Neuronal stem cell (in vitro differentiated cells): ENCODE data around the gene DDT.
"Not testable (repeated sequence)": the region's sequence is repeated elsewhere in the genome, so short reads cannot be mapped to it uniquely, and the experiment has no call there.

Experiments
- DNase-seq: peaks from one replicate; pipeline ENCODE4 v3.0.0-alpha.2; 2013; ENCODE audit warnings: low spot score
- H2AFZ ChIP-seq: one replicate; pipeline ENCODE4 v1.6.1; 2013; ENCODE audit warnings: mild to moderate bottlenecking, low read length, inconsistent platforms
- H2AK5ac ChIP-seq: 2 replicates; pipeline ENCODE4 v1.6.1; 2013; ENCODE audit warnings: low read depth, mild to moderate bottlenecking, inconsistent platforms, low read length, moderate library complexity, mixed read lengths
- H2BK120ac ChIP-seq: 2 replicates; pipeline ENCODE4 v1.6.1; 2013; ENCODE audit warnings: low read depth, mild to moderate bottlenecking, inconsistent platforms, low read length, moderate library complexity, mixed read lengths
- H2BK12ac ChIP-seq: one replicate; pipeline ENCODE4 v1.6.1; 2013; ENCODE audit warnings: low read length, inconsistent platforms
- H2BK15ac ChIP-seq: 2 replicates; pipeline ENCODE4 v1.6.1; 2013; ENCODE audit warnings: mild to moderate bottlenecking, low read length, inconsistent platforms, mixed read lengths
- H2BK5ac ChIP-seq: one replicate; pipeline ENCODE4 v1.6.1; 2013; ENCODE audit warnings: inconsistent platforms, mild to moderate bottlenecking, low read length, moderate library complexity
- H3K14ac ChIP-seq: one replicate; pipeline ENCODE4 v1.6.1; 2013; ENCODE audit warnings: low read length, inconsistent platforms
- H3K18ac ChIP-seq: 2 replicates; pipeline ENCODE4 v1.6.1; 2013; ENCODE audit warnings: low read length, inconsistent platforms
- H3K23ac ChIP-seq: 2 replicates; pipeline ENCODE4 v1.6.1; 2013; ENCODE audit warnings: low read depth, mild to moderate bottlenecking, mixed read lengths, low read length, inconsistent platforms; ENCODE audit not compliant: poor library complexity
- H3K27ac ChIP-seq: replicated peaks from 3 replicates; pipeline ENCODE4 v1.5.1; 2013; ENCODE audit warnings: low read length, inconsistent platforms
- H3K27me3 ChIP-seq, 3 experiments: 2 replicates each; pipeline ENCODE4 v1.6.1; 2013; ENCODE audit warnings: low read length in 3 of 3, mild to moderate bottlenecking in 2 of 3, inconsistent platforms in 1 of 3, low read depth in 1 of 3, mixed read lengths in 1 of 3, moderate library complexity in 1 of 3; ENCODE audit not compliant: control insufficient read depth in 3 of 3, insufficient read depth in 3 of 3
- H3K36me3 ChIP-seq, 2 donors: replicated peaks in 1 of 2; 2 replicates each; pipeline ENCODE4 v1.6.1; 2013; ENCODE audit warnings: low read length in 2 of 2; ENCODE audit not compliant: control insufficient read depth in 2 of 2, insufficient read depth in 2 of 2
- H3K4ac ChIP-seq: 2 replicates; pipeline ENCODE4 v1.6.1; 2013; ENCODE audit warnings: inconsistent platforms, mild to moderate bottlenecking, low read length, moderate library complexity
- H3K4me1 ChIP-seq, 2 donors: 1 replicate in 1 of 2; 2 replicates in 1 of 2; pipeline ENCODE4 v1.6.1; 2013; ENCODE audit warnings: low read length in 2 of 2, low read depth in 1 of 2; ENCODE audit not compliant: control insufficient read depth in 2 of 2, insufficient read depth in 1 of 2
- H3K4me2 ChIP-seq: one replicate; pipeline ENCODE4 v1.6.1; 2013; ENCODE audit warnings: mild to moderate bottlenecking, low read length, inconsistent platforms; ENCODE audit not compliant: insufficient read depth, poor library complexity, severe bottlenecking
- H3K4me3 ChIP-seq, 2 donors: 2 replicates each; pipeline ENCODE4 v1.5.1; 2013; ENCODE audit warnings: low read length in 2 of 2, mild to moderate bottlenecking in 2 of 2, inconsistent platforms in 1 of 2, moderate library complexity in 1 of 2
- H3K79me1 ChIP-seq: one replicate; pipeline ENCODE4 v1.6.1; 2013; ENCODE audit warnings: low read depth, mild to moderate bottlenecking, inconsistent platforms, low read length, moderate library complexity
- H3K9ac ChIP-seq: one replicate; pipeline ENCODE4 v1.6.1; 2013; ENCODE audit warnings: mild to moderate bottlenecking, low read depth, low read length, inconsistent platforms; ENCODE audit not compliant: poor library complexity
- H3K9me3 ChIP-seq, 2 donors: replicated peaks in 1 of 2; 2 replicates each; pipeline versions ENCODE3 to v1.6.1; 2013; ENCODE audit warnings: low read length in 2 of 2, mild to moderate bottlenecking in 2 of 2, inconsistent platforms in 1 of 2, low read depth in 1 of 2, mixed read lengths in 1 of 2, moderate library complexity in 1 of 2; ENCODE audit not compliant: control insufficient read depth in 2 of 2, insufficient read depth in 1 of 2
- H4K8ac ChIP-seq: one replicate; pipeline ENCODE4 v1.6.1; 2013; ENCODE audit warnings: low read depth, mild to moderate bottlenecking, inconsistent platforms, low read length, moderate library complexity
- H4K91ac ChIP-seq: one replicate; pipeline ENCODE4 v1.6.1; 2013; ENCODE audit warnings: low read length, low read depth, mild to moderate bottlenecking, inconsistent platforms; ENCODE audit not compliant: poor library complexity
- WGBS, 2 donors: extraction: QIAGEN DNeasy Blood & Tissue Kit; methylation state at CpG; one replicate each; pipeline ENCODE4 v1.1.7; 2013; ENCODE audit warnings: missing lambda C conversion rate in 2 of 2, mixed read lengths in 1 of 2; ENCODE audit not compliant: insufficient read length in 2 of 2, insufficient replicate concordance in 1 of 2; ENCODE audit errors: extremely low coverage in 2 of 2; 5-methylcytosine and 5-hydroxymethylcytosine counted together

DDT gene

GRCh38 chr22:23993080-23993479, 18.8 kb upstream of the DDT start:
- H3K4me2 ChIP-seq, H2AK5ac ChIP-seq, H3K18ac ChIP-seq, H3K36me3 ChIP-seq, H2BK5ac ChIP-seq, H2BK120ac ChIP-seq, H3K9me3 ChIP-seq, H3K27me3 ChIP-seq, H2BK15ac ChIP-seq, H3K14ac ChIP-seq, H2BK12ac ChIP-seq, H3K9ac ChIP-seq, H3K4me1 ChIP-seq, H3K4me3 ChIP-seq, H3K27ac ChIP-seq, H4K91ac ChIP-seq, DNase-seq, H3K4ac ChIP-seq, H3K23ac ChIP-seq, H4K8ac ChIP-seq, H3K79me1 ChIP-seq, H2AFZ ChIP-seq: not testable (repeated sequence)
- no CpG with 5 or more reads among the region's 2 CpGs for WGBS, 2 donors

- H3K23ac ChIP-seq, H2AK5ac ChIP-seq, H3K4ac ChIP-seq, H3K79me1 ChIP-seq, H4K91ac ChIP-seq, H3K4me3 ChIP-seq, H3K27ac ChIP-seq, H3K4me1 ChIP-seq, H3K14ac ChIP-seq, H2BK12ac ChIP-seq, H3K4me2 ChIP-seq, H2BK15ac ChIP-seq, H3K27me3 ChIP-seq, H2BK120ac ChIP-seq, H3K9me3 ChIP-seq, H4K8ac ChIP-seq, H2BK5ac ChIP-seq, H3K18ac ChIP-seq, DNase-seq, H3K9ac ChIP-seq, H2AFZ ChIP-seq, H3K36me3 ChIP-seq: not testable (repeated sequence)
- WGBS, 2 donors: no CpG with 5 or more reads among the region's 3 CpGs
Measured at GRCh38 chr22:23989583-23990244, 15.5 kb upstream of the DDT start.

- not testable (repeated sequence) for H2AK5ac ChIP-seq, H3K9ac ChIP-seq, H3K4ac ChIP-seq, H2BK120ac ChIP-seq, H2BK15ac ChIP-seq, DNase-seq, H3K4me3 ChIP-seq, H3K36me3 ChIP-seq, H3K18ac ChIP-seq, H2BK5ac ChIP-seq, H3K23ac ChIP-seq, H3K14ac ChIP-seq, H3K4me2 ChIP-seq, H3K4me1 ChIP-seq, H4K8ac ChIP-seq, H3K27me3 ChIP-seq, H2BK12ac ChIP-seq, H3K79me1 ChIP-seq, H2AFZ ChIP-seq, H3K27ac ChIP-seq, H4K91ac ChIP-seq, H3K9me3 ChIP-seq
- WGBS, 2 donors: 100% methylated on average over 2 of the region's 4 CpGs; no CpG with 5 or more reads in 1 of the 2 donors
Measured at GRCh38 chr22:23986538-23987178, 12.4 kb upstream of the DDT start.

- H3K9ac ChIP-seq, H4K91ac ChIP-seq, H3K4me3 ChIP-seq, H2AK5ac ChIP-seq, H3K79me1 ChIP-seq, H3K4ac ChIP-seq, H3K27me3 ChIP-seq, DNase-seq, H2BK120ac ChIP-seq, H2AFZ ChIP-seq, H4K8ac ChIP-seq, H3K4me2 ChIP-seq, H2BK12ac ChIP-seq, H3K36me3 ChIP-seq, H3K9me3 ChIP-seq, H3K18ac ChIP-seq, H2BK15ac ChIP-seq, H3K14ac ChIP-seq, H3K27ac ChIP-seq, H2BK5ac ChIP-seq, H3K4me1 ChIP-seq, H3K23ac ChIP-seq: not testable (repeated sequence)
- no CpG with 5 or more reads among the region's 8 CpGs for WGBS, 2 donors
Measured at GRCh38 chr22:23986089-23986488, 11.8 kb upstream of the DDT start.
